HL-60/S4 treated with phorbol 12-myristate 13-acetate at 8.2 ng/mL for 4 days and 3 days (cell line): ENCODE results near the gene CARD6.
"Not testable (repeated sequence)": the region's sequence is repeated elsewhere in the genome, so short reads cannot be mapped to it uniquely, and the experiment has no call there.

ENCODE experiments used
- in situ Hi-C: fragments of 300-500 bp; cut with MboI; formaldehyde crosslinking; loops from 2 replicates; pipeline ENCODE4 v1.15.0; 2022; ENCODE audit warnings: low sequenced_read_pairs

The CARD6 gene, protein sequence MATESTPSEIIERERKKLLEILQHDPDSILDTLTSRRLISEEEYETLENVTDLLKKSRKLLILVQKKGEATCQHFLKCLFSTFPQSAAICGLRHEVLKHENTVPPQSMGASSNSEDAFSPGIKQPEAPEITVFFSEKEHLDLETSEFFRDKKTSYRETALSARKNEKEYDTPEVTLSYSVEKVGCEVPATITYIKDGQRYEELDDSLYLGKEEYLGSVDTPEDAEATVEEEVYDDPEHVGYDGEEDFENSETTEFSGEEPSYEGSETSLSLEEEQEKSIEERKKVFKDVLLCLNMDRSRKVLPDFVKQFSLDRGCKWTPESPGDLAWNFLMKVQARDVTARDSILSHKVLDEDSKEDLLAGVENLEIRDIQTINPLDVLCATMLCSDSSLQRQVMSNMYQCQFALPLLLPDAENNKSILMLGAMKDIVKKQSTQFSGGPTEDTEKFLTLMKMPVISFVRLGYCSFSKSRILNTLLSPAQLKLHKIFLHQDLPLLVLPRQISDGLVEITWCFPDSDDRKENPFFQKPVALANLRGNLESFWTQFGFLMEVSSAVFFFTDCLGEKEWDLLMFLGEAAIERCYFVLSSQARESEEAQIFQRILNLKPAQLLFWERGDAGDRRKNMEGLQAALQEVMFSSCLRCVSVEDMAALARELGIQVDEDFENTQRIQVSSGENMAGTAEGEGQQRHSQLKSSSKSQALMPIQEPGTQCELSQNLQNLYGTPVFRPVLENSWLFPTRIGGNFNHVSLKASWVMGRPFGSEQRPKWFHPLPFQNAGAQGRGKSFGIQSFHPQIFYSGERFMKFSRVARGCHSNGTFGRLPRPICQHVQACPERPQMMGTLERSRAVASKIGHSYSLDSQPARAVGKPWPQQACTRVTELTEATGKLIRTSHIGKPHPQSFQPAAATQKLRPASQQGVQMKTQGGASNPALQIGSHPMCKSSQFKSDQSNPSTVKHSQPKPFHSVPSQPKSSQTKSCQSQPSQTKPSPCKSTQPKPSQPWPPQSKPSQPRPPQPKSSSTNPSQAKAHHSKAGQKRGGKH

GRCh38 chr5:40841068-40841805 is at the start of gene CARD6:
TSS of gene CARD6 (plus strand) at chr5:40841367. CDS start at chr5:40841383, 16 bp downstream.
- in situ Hi-C loops, result no loop called here

DNA sequence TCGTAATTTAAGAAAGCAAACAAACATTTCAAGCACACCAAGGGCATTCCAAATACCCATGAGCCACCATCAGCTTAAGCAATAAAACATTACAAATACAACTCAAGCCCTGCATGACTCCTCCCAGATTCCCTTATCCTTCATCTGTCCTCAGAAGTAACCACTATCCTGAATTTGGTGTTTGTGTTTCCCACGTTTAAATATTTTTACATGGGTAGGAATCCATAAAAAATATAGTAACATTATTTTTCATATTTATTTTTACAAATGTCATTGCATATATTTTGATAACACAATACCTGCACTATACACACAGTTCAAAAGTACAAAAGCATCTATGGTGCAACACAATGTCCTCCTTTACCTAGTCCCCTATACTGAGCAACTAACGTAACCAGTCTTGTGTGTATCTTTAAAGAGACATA is 49.4 kb upstream of the CARD6 start:
- in situ Hi-C loops, result no loop called here

- in situ Hi-C loops, result not testable (repeated sequence)
Observed at GRCh38 chr5:40792691-40793090, 48.5 kb upstream of the CARD6 start.

DNA sequence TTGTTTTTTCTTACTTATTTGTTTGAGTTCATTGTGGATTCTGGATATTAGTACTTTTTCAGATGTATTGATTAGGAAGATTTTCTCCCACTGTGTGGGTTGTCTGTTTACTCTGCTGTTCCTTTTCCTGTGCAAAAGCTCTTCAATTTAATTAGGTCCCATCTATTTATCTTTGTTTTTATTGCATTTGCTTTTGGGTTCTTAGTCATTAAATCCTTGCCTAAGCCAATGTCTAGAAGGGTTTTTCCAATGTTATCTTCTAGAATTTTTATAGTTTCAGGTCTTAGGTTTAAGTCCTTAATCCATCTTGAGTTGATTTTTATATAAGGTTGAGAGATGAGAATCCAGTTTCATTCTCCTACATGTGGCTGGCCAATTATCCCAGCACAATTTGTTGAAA is 46.8 kb upstream of the CARD6 start:
- in situ Hi-C loops, result not testable (repeated sequence)

- in situ Hi-C loops, result not testable (repeated sequence)
Observed at GRCh38 chr5:40794877-40795276, 46.3 kb upstream of the CARD6 start.

DNA sequence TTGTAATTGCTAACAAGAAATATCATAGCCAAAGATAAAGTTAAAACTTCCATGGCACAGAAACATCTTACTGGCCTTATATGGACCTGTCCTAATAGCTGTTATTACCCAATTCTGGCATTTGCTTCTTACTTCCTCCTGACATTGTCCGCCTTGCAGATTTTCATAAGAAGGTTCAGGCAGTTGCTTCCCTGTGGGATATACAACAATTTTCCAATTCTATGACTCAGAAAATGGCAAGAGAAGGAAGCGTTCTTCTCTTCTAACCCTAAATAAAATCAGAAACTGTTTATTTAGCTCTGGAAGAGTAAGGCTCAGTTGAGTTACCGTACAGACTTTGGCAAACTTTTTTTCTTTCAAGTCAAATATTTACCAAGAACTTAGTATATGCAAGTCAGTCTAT is 44.7 kb upstream of the CARD6 start:
- in situ Hi-C loops, result no loop called here

DNA sequence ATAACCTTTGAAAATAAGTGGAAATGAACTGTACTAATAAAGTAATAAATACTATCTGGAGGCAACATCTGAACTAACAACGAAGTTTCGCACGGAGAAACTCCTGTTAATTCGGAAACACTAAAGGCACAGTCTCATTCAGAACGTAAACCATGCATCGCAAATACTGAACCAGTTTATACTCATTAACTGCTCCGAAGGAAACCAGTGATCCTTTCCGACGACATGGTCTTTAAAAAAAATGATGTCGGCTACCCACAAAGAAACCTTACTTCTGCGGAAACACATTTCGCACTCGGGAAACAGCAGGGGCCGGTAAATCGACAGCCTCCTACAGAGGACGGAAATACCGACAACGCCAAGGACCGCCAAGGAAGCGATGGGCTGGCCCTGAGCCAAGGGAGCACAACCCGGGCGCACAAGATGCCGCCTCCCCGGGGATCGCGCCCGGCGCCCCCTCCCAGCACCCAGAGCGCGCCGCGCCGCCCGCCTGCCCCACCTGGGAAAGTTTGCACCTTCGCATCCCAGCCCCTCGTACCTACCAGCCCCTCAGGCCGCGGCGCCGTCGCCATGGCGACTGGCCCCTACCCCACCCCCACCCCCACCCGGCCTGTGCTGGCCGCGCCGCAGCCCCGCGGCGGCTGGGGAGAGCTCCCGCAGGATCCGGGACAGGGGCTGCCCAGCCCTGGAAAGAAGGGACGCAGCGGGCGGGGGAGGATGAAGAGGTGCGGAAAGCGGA is 43.7 kb upstream of the CARD6 start:
- in situ Hi-C loops, result no loop called here

DNA sequence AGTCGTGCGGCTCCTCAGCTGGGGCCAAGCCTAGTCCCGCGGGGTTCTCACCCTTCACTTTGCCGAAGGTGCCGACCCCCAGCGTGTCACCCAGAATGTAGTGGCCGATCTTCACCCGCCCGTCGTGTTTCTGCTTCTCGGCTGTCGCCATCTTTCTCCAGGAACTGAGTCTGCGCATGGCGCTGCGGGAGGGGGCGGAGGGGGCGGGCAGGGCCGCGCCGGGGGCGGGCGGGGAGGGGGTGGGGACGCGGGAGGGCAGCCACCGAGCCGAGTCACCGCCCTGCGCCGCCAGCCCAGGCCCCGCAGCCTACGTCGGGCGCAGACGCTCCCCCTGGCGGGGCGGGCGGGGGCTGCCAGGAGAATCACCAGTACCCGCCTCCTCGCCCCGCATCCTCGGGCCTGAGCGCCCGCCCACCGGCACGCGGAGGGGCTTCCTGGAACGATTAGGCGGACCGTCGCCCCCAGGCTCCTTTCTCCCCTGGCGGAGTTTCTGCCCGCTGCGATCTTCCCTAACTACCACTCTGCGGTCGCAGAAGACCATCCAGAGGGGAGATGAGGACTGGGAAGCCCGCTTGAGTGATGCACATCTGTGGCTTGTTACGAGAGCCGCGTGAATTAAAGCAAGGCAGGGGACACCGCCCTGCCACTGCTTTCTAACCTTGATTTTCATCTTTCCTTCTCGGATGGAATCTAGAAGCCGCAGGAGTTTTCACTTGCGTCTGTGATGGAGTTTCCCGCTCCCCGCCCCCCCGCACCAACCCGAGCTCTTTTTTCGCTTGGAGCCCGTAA is 43.0 kb upstream of the CARD6 start, which contains the start of gene PRKAA1:
PRKAA1 (minus strand) TSS at position 363 of the 789 bp plus-strand sequence; CDS start at position 178, 185 bp downstream.
- in situ Hi-C loops, result no loop called here

GRCh38 chr5:40798801-40799210 is 42.4 kb upstream of the CARD6 start:
- in situ Hi-C loops, result no loop called here

DNA sequence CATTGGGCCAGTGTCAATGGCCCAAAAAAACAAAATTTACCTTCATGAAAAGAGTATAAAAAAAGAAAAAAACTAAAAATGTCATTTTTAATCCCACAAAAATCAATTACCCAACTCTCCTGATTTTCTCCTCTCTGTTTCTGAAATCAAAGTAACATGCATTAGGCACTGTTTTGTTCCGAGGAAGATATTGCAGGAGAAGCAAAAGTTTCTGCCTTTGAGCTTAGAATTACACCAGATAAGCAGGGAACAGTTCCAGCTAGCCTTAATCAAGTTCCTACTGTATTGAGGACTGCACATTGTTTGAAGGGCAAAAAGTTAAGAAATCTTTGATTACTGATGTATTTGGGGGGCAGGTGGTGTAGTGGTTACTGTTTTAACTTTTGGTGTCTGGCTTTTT is 41.9 kb upstream of the CARD6 start:
- in situ Hi-C loops, result no loop called here

GRCh38 chr5:40801771-40802562 is 39.2 kb upstream of the CARD6 start:
- in situ Hi-C loops, result no loop called here

GRCh38 chr5:40812125-40812524 is 29.0 kb upstream of the CARD6 start:
- in situ Hi-C loops, result no loop called here

DNA sequence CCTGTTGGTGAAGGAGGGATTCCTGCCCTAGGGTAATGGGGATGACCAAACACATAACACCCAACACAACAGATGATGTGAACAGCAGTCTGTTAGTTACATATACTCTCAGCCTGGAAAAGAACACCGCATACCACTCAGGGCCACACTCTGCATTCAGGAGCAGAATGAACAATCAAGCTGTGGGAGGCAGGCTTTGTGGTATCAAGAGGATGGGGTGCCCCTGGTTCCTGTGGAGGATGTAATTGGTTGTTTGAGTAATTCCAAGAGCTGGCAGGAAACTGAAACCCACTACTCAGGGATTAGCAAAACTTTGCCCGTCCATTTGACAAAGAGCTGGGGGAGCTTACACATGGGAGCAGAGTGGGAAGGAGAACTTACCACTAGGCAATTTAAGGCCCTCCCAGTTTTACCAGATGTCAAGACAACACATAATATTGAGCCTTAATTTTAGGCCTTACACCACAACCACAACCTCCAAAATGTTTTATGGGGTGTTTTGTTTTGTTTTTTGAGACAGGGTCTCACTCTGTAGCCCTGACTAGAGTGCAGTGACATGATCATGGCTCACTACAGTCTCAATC is 27.4 kb upstream of the CARD6 start:
- in situ Hi-C loops, result no loop called here

DNA sequence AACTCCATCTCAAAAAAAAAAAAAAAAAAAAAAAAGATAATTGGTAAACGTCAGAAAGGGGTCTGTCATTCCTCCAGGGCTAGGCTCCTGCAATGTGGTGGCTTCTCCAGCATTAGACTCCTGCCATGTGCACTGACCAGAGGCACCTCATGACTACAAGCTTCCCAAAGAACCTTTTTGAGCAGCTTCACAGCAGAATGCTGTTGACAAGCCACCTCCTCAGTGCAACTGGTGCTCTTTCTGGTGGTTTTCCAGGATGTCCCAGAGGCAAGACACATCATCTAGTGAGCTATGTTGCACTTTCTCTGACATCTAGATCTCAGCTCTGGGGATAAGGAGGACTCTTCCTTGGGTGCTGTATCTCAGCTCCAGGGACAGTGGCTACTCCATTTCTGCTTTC is 17.7 kb upstream of the CARD6 start:
- in situ Hi-C loops, result no loop called here

DNA sequence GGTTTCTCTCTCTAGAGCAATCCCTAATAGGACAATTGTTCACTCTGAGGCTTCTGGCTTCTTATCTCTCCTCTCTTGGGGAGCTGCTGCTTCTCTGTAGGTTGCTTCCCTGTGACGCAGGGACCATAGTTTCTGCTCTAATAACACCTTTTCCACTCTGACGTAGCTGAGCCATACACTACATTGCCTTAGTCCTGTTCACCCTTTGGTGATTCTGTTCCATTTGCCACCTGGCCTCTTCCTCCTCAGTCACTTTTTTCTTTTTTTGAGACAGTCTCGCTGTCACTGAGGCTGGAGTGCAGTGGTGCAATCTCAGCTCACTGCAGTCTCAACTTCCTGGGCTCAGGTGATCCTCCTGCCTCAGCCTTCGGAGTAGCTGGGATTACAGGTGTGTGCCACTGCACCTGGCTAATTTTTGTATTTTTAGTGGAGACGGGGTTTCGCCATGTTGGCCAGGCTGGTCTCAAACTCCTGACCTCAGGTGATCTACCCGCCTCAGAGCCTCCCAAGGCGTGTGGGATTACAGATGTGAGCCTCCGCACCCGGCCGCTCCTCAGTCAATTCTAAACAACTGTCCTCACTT is 15.6 kb upstream of the CARD6 start:
- in situ Hi-C loops, result not testable (repeated sequence)

GRCh38 chr5:40826489-40827187 is 14.5 kb upstream of the CARD6 start:
- in situ Hi-C loops, result no loop called here
